Coronary artery (tissue), 2 donors: ENCODE data around the gene GDPD5.

ENCODE experiments used
- DNase-seq: peaks from one replicate; pipeline ENCODE4 v3.0.0-alpha.2; 2017; ENCODE audit warnings: low spot score
- H3K27ac ChIP-seq, 2 donors: fragments of 200-600 bp; sonication (generic); one replicate each; pipeline ENCODE4 v1.5.1; 2016 to 2019
- H3K4me3 ChIP-seq: fragments of 200-600 bp; sonication (generic); 2 replicates; pipeline ENCODE4 v1.5.1; 2016; ENCODE audit warnings: mild to moderate bottlenecking, moderate library complexity
- TF ChIP-seq, protein P1 (sequence below): fragments of 200-600 bp; sonication (generic); IDR thresholded peaks from one replicate; pipeline ENCODE4 v1.5.1; 2019; ENCODE audit warnings: antibody characterized with exemption

GDPD5 gene

DNA sequence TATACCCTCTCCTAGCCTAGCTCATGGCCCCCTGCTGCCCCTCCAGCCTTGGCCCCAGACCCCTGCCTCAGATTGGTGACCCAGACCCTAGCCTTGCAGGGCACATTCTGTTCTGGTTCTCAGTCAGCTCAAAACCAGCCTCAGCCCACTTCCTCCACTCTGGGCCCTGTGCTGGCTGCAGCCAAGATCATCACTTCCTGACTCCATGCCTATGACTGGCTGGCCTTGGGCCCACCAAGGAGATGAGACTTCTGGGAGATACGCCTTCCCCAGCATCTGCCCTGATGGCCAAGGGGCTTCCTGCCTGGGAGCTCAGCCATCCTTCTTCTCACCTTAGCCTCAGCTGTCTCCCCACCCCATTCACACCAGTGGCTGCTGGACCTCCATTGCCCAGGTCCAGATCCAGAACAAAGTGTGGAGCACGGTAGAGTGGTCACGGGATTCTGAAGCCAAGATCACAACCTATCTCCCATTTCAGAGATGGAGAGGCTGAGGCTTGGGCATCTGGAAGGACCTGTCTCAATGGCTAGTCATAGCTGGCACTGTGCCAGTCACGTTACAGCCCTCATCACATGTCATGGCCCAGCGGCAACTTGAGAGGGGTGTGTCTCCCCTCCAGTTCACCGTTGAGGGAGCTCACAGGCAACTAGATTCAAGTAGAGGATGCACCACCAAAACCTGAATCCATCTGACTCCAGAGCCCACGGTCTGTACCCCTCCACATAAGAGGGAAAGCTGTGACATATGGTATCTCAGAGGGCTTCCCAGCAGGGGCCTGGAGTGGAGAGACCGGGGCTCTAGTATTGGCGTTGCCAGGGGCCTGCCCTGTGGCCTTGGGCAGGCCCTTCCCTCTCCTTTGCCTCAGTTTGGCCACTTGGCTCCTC, 49.7 kb downstream of the GDPD5 start:
- Histone ChIP-seq H3K27ac (peak overlapping the region; percentile 18 to 65), H3K4me3 (no peak overlapping the region)
- TF ChIP-seq, protein P1, sequence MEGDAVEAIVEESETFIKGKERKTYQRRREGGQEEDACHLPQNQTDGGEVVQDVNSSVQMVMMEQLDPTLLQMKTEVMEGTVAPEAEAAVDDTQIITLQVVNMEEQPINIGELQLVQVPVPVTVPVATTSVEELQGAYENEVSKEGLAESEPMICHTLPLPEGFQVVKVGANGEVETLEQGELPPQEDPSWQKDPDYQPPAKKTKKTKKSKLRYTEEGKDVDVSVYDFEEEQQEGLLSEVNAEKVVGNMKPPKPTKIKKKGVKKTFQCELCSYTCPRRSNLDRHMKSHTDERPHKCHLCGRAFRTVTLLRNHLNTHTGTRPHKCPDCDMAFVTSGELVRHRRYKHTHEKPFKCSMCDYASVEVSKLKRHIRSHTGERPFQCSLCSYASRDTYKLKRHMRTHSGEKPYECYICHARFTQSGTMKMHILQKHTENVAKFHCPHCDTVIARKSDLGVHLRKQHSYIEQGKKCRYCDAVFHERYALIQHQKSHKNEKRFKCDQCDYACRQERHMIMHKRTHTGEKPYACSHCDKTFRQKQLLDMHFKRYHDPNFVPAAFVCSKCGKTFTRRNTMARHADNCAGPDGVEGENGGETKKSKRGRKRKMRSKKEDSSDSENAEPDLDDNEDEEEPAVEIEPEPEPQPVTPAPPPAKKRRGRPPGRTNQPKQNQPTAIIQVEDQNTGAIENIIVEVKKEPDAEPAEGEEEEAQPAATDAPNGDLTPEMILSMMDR = no peak
- DNase-seq = no peak

DNA sequence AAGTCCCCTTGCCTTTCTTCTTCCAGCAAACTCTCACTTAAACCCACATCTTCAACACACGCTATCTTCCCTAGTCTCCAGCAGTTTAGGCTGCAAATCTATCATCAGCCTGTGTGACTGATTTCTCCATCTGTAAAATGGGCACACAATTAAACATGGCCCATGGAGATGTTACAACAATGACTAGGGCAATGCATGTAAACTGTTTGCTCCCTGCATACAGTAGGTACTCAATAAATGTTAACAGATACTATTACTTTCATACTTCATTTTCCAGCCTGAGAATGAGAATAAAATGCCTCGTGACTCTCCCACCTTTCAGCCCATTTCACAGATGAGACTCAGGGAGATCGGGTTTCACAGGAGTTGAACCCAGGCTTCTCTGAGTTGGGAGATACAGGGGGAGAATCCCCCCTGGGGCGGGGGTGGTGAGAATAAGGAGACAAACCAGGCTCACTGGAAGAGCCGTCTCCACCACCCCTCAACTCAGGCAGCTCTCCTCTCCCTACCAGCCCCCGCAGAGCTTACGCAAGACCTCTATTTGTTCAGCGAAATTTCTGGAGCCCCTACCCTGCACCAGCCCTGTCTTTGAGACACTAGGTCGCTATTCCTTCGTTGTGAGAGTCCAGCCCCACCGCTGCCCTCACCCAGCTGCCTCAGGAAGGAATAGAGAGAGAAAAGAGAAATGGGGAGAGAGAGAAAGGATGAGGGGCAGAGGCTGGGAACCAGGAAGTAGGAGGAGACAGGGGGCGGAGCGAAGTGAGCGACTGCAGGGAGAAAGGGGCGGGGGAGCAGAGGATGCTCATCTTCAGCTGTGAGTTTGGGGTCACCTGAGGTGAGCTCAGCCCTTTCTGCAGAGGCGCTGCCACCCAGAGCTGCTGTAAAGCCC, 50.6 kb downstream of the GDPD5 start:
- DNase-seq = no peak
- TF ChIP-seq, protein P1 = no peak
- peak overlapping the region in 1 of 2 donors; percentile 65 for H3K27ac ChIP-seq
- H3K4me3 ChIP-seq = peak overlapping the region; percentile 14

DNA sequence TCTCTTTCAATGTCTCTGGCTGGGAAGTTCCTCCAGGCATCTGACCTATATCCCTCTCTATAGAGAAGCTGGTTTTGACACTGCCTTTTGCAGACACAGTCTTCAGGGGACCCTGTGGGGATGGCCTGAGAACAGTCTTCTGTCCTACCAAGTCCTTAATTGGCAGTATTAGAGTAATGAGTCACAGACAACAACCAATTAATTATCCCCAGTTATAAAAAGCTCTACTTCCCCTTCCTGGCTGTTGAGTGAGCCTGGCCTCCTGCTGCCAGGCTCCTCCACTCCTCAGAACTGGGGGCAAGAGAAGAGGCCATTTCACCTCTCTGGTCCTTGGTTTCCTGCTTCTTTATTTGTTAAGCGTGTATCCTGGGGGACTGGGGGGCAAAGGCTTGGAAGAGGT, 51.5 kb downstream of the GDPD5 start:
- Histone ChIP-seq H3K4me3 (no peak overlapping the region), H3K27ac (no peak overlapping the region)
- TF ChIP-seq, protein P1 = no peak
- DNase-seq = no peak

DNA sequence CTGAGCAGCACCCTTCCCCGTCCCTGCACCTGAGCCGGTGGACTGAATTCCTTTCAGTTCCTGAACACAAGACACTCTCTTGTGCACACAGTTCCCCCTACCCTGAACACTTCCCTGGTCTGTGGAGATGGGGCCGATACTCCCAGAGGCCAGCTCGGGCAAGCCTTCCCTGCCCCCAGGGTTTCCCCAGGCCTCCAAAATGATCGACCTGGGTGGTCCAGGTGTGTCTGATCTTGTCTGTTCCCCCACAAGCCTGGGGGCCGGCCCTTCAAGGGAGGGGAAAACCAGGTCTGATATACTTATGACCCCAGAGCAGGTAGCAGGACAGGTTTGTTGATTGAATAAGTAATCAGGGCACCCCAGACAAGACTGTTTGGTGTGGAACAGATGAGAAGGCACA, 52.1 kb downstream of the GDPD5 start:
- no peak overlapping the region for H3K27ac ChIP-seq
- TF ChIP-seq, protein P1 = no peak
- no peak overlapping the region for H3K4me3 ChIP-seq
- no peak for DNase-seq

DNA sequence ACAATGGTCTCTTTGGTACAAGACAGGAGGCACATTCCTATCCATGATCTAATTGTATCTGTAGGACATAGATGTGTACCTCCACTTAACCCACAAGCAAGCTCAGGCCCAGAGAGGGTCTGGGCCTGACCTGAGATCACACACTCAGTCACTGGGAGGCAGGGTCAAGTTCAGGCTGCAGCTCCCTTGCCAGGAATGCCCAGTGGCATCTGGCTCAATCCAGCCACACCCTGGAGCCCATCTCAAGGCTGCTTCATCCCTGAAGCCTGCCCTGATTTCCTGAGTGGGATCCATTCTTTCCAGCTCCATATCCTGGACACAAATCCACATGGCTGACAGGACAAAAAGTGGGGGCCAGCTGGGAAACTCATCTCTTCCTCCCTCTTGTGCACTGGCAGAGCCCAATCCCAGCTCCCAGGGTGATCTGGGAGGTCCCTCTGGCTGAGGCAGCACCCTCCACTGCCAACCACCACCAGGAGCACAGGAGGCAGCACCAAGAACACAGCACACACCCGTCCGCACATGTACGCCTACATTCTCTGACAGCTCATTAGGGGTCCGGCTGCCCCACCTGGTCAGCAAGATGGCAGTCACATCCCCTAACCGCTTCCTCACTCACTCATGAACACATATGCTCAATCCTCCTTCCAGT, 53.5 kb downstream of the GDPD5 start:
- H3K27ac ChIP-seq = no peak overlapping the region

DNA sequence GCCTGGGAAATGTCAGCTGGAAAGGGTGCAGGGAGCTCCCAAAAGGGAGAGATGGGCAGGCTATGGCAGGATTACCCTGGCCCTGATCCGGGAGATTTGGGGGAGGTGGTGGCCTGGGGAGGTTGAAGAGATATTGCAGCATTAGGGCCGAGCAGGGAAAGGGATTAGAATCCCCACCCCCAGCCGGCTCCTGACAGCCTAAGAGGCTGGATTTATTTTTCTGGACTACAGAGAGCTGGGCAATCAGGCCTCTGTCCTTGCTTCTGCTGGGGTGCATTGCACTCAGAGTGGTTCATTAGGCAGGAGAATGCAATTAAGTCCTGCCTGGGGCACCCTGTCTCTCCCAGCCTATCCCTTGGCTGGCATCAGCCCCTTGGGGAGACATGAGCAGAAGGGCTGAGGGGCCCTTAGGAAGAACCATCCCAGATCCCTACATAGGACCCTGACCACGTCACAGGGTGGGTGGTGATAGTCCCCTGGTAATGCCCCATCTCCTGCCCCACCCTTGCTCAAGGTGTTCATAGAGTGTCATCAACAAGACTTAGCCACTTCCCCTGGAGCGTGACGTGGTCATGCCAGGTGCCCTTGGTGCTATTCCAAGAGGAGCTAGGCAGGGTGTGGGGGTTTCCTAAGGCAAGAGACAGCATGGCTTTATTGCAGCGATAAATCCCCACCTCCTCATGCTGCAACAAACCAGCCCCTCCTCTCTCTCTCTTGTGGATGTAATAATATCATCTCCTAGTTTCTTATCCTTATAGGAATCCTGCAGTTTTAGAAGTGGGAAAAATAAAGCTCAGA, 54.4 kb downstream of the GDPD5 start:
- Histone ChIP-seq H3K27ac (no peak overlapping the region), H3K4me3 (no peak overlapping the region)
- no peak for DNase-seq
- TF ChIP-seq, protein P1 = no peak

More for the DNA sequence above, 53.5 kb downstream of the GDPD5 start:
- H3K4me3 ChIP-seq = no peak overlapping the region
- TF ChIP-seq, protein P1 = no peak
- DNase-seq = no peak
